BE2C (cell line): ENCODE data around the gene PIP5K1A. TPM values are rescaled to one million over a fixed set of nuclear protein-coding genes. Genes with fewer than 3 reads are reported as not detected.

Source experiments
- DNase-seq: peaks from one replicate; pipeline ENCODE4 v3.0.0-alpha.2; 2020
- H3K27me3 ChIP-seq: fragments of 250-450 bp; sonication (Bioruptor Pico); 2 replicates; pipeline ENCODE4 v1.5.1; 2020; ENCODE audit warnings: mild to moderate bottlenecking
- H3K36me3 ChIP-seq: fragments of 250-450 bp; sonication (Bioruptor Pico); 2 replicates; pipeline ENCODE4 v1.5.1; 2020; ENCODE audit warnings: mild to moderate bottlenecking
- H3K4me1 ChIP-seq: fragments of 250-450 bp; sonication (Bioruptor Pico); 2 replicates; pipeline ENCODE4 v1.5.1; 2020
- H3K4me3 ChIP-seq: 2 replicates; pipeline ENCODE4 v1.5.1; 2011; ENCODE audit warnings: low read depth, low read length
- H3K9me3 ChIP-seq: fragments of 250-450 bp; sonication (Bioruptor Pico); 2 replicates; pipeline ENCODE4 v1.5.1; 2020
- CTCF ChIP-seq: IDR thresholded peaks from 2 replicates; pipeline ENCODE4 v1.5.1; 2012; ENCODE audit warnings: mild to moderate bottlenecking, low read depth, low read length
- polyA plus RNA-seq: library from polyadenylated mRNA; unstranded; fragments of >200 nt; gene quantifications from one replicate; pipeline ENCODE4 v1.2.1, GENCODE V29; 2012; ENCODE audit warnings: low read depth, missing spikeins; ENCODE audit not compliant: insufficient read length, insufficient read depth

The PIP5K1A gene
- polyA plus RNA-seq, result 70.7 TPM

GRCh38 chr1:151198254-151199127 is at the start of gene PIP5K1A:
TSS of gene PIP5K1A (plus strand) at chr1:151198552. CDS start at chr1:151198997, 445 bp downstream.
- H3K4me1 ChIP-seq, result no peaks in the 10 kb centered on the region

GRCh38 chr1:151156515-151156819 is 41.9 kb upstream of the PIP5K1A start, which contains the start of gene TNFAIP8L2:
TSS of gene TNFAIP8L2 (plus strand) at chr1:151156649. CDS start at chr1:151158698, 2,049 bp downstream.
- DNase-seq, result no peak
- Histone ChIP-seq H3K36me3 (peaks cover 19% of the 10 kb centered on the region), H3K4me3 (no peak within 1 kb of the TSS), H3K9me3 (no peaks in the 10 kb centered on the region), H3K4me1 (no peaks in the 10 kb centered on the region), H3K27me3 (no peaks in the 10 kb centered on the region)
- TF ChIP-seq CTCF, result no peak

More at GRCh38 chr1:151198254-151199127, at the start of gene PIP5K1A:
- H3K27me3 ChIP-seq, result no peaks in the 10 kb centered on the region
- peaks cover 20% of the 10 kb centered on the region for H3K36me3 ChIP-seq
- peak; percentile 99 for DNase-seq
- H3K4me3 ChIP-seq, result peak within 1 kb of the TSS; percentile 89
- H3K9me3 ChIP-seq, result no peaks in the 10 kb centered on the region
- TF ChIP-seq CTCF, result no peak

GRCh38 chr1:151157067-151157531 is 41.3 kb upstream of the PIP5K1A start:
- no peak for DNase-seq
- H3K36me3 ChIP-seq, result peaks cover 22% of the 10 kb centered on the region
- no peaks in the 10 kb centered on the region for H3K9me3 ChIP-seq
- H3K4me1 ChIP-seq, result no peaks in the 10 kb centered on the region
- no peaks in the 10 kb centered on the region for H3K27me3 ChIP-seq
- no peak for TF ChIP-seq CTCF
- H3K4me3 ChIP-seq, result no peak overlapping the region

- TF ChIP-seq CTCF, result no peak
- Histone ChIP-seq H3K4me3 (no peak overlapping the region), H3K4me1 (no peaks in the 10 kb centered on the region), H3K9me3 (no peaks in the 10 kb centered on the region), H3K27me3 (no peaks in the 10 kb centered on the region), H3K36me3 (peaks cover 22% of the 10 kb centered on the region)
- no peak for DNase-seq
These were observed 40.0 kb upstream of the PIP5K1A start for GRCh38 chr1:151158326-151158725.

- no peak overlapping the region for H3K4me3 ChIP-seq
- H3K9me3 ChIP-seq, result no peaks in the 10 kb centered on the region
- peaks cover 22% of the 10 kb centered on the region for H3K36me3 ChIP-seq
- no peak for DNase-seq
- H3K27me3 ChIP-seq, result no peaks in the 10 kb centered on the region
- TF ChIP-seq CTCF, result no peak
- H3K4me1 ChIP-seq, result no peaks in the 10 kb centered on the region
These were observed 39.6 kb upstream of the PIP5K1A start for GRCh38 chr1:151158751-151159251.

GRCh38 chr1:151159373-151159772 is 39.0 kb upstream of the PIP5K1A start:
- Histone ChIP-seq H3K4me3 (no peak overlapping the region), H3K4me1 (no peaks in the 10 kb centered on the region; the same call in 1 of the 2 replicates), H3K27me3 (no peaks in the 10 kb centered on the region), H3K9me3 (no peaks in the 10 kb centered on the region), H3K36me3 (peaks cover 22% of the 10 kb centered on the region)
- TF ChIP-seq CTCF, result no peak
- no peak for DNase-seq
